GM23338 (cell line): Measurements from ENCODE around the gene SPRING1. TPM values are rescaled to one million over a fixed set of nuclear protein-coding genes. Genes with fewer than 3 reads are reported as not detected.

Experiments
- ATAC-seq: fragments of 200-7000 bp; cut with Tn5 transposase; 3 replicates; pipeline ENCODE4 v1.9.1; 2020
- DNase-seq: peaks from one replicate; pipeline ENCODE4 v3.0.0-alpha.2; 2015; ENCODE audit warnings: low spot score
- H2AFZ ChIP-seq: fragments of 200-600 bp; sonication (generic); 2 replicates; pipeline ENCODE4 v1.8.0; 2016; ENCODE audit warnings: antibody characterized with exemption, mild to moderate bottlenecking, moderate library complexity
- H3F3A ChIP-seq: fragments of 200-600 bp; sonication (generic); replicated peaks from 2 replicates; pipeline ENCODE4 v1.8.0; 2017; ENCODE audit warnings: antibody characterized with exemption, mixed run types, low read depth
- H3K27ac ChIP-seq: fragments of 200-600 bp; sonication (generic); 2 replicates; pipeline ENCODE4 v1.6.1; 2016; ENCODE audit warnings: low read depth
- H3K27me3 ChIP-seq: fragments of 200-600 bp; sonication (generic); 2 replicates; pipeline ENCODE4 v1.8.0; 2016; ENCODE audit warnings: mild to moderate bottlenecking, mixed run types, moderate library complexity; ENCODE audit not compliant: insufficient read depth
- H3K36me3 ChIP-seq: fragments of 200-600 bp; sonication (generic); 2 replicates; pipeline ENCODE4 v1.8.0; 2016; ENCODE audit warnings: mild to moderate bottlenecking; ENCODE audit not compliant: insufficient read depth
- H3K4me1 ChIP-seq: fragments of 200-600 bp; sonication (generic); 2 replicates; pipeline ENCODE4 v1.8.0; 2016; ENCODE audit warnings: mild to moderate bottlenecking, moderate library complexity; ENCODE audit not compliant: insufficient read depth
- H3K4me2 ChIP-seq: fragments of 200-600 bp; sonication (generic); 2 replicates; pipeline ENCODE4 v1.7.1; 2017; ENCODE audit warnings: mixed run types
- H3K4me3 ChIP-seq: fragments of 200-600 bp; sonication (generic); 2 replicates; pipeline ENCODE4 v1.6.1; 2016; ENCODE audit warnings: mixed run types
- H3K79me2 ChIP-seq: fragments of 200-600 bp; sonication (generic); replicated peaks from 2 replicates; pipeline ENCODE4 v1.8.0; 2017; ENCODE audit warnings: mild to moderate bottlenecking; ENCODE audit not compliant: insufficient read depth
- H3K9me2 ChIP-seq: fragments of 200-600 bp; sonication (generic); 2 replicates; pipeline ENCODE4 v1.8.0; 2017; ENCODE audit not compliant: insufficient read depth
- H4K20me1 ChIP-seq: fragments of 200-600 bp; sonication (generic); replicated peaks from 2 replicates; pipeline ENCODE4 v1.8.0; 2017; ENCODE audit warnings: mild to moderate bottlenecking; ENCODE audit not compliant: insufficient read depth
- H3K27ac Mint-ChIP-seq: 2 replicates; pipeline ENCODE4 v1.8.0; 2020; ENCODE audit warnings: inconsistent platforms, mild to moderate bottlenecking, moderate library complexity, mixed read lengths
- H3K27me3 Mint-ChIP-seq: 3 replicates; pipeline ENCODE4 v1.8.0; 2022; ENCODE audit warnings: low read depth, mild to moderate bottlenecking, moderate library complexity, mixed read lengths, inconsistent platforms; ENCODE audit not compliant: insufficient read depth, poor library complexity
- H3K36me3 Mint-ChIP-seq: 3 replicates; pipeline ENCODE4 v1.8.0; 2021; ENCODE audit warnings: low read depth, mild to moderate bottlenecking, inconsistent platforms, moderate library complexity, mixed read lengths
- H3K4me1 Mint-ChIP-seq: 3 replicates; pipeline ENCODE4 v1.8.0; 2020; ENCODE audit warnings: mild to moderate bottlenecking, inconsistent platforms, mixed read lengths
- H3K4me3 Mint-ChIP-seq: 3 replicates; pipeline ENCODE4 v1.8.0; 2021; ENCODE audit warnings: moderate library complexity, mild to moderate bottlenecking, inconsistent platforms, mixed read lengths
- H3K9me3 Mint-ChIP-seq: 3 replicates; pipeline ENCODE4 v1.8.0; 2020; ENCODE audit warnings: moderate library complexity, mild to moderate bottlenecking, inconsistent platforms, mixed read lengths
- CREB1 ChIP-seq: fragments of 250-450 bp; sonication (Bioruptor Pico); IDR thresholded peaks from 2 replicates; pipeline ENCODE4 v1.5.0; 2020; ENCODE audit warnings: low read depth, mild to moderate bottlenecking, moderate library complexity
- EZH2 ChIP-seq: fragments of 200-600 bp; sonication (generic); IDR thresholded peaks from one replicate; pipeline ENCODE4 v1.8.0; 2017; ENCODE audit warnings: antibody characterized with exemption, mild to moderate bottlenecking, low read depth; ENCODE audit not compliant: unreplicated experiment
- EZH2phosphoT487 ChIP-seq: fragments of 200-600 bp; sonication (generic); IDR thresholded peaks from one replicate; pipeline ENCODE4 v1.8.1; 2018; ENCODE audit warnings: antibody characterized with exemption; ENCODE audit not compliant: unreplicated experiment
- JUNB ChIP-seq: IDR thresholded peaks from one replicate; pipeline ENCODE4 v1.6.1; 2016; ENCODE audit warnings: antibody characterized with exemption; ENCODE audit not compliant: unreplicated experiment
- NANOG ChIP-seq: IDR thresholded peaks from 2 replicates; pipeline ENCODE4 v1.6.1; 2016; ENCODE audit warnings: antibody characterized with exemption, borderline replicate concordance
- POLR2AphosphoS5 ChIP-seq: IDR thresholded peaks from 2 replicates; pipeline ENCODE4 v1.6.1; 2016; ENCODE audit warnings: antibody characterized with exemption, low read depth
- STAT1 ChIP-seq: IDR thresholded peaks from one replicate; pipeline ENCODE4 v1.6.1; 2016; ENCODE audit warnings: antibody characterized with exemption; ENCODE audit not compliant: unreplicated experiment
- ZNF114 ChIP-seq: fragments of 250-450 bp; sonication (Bioruptor Pico); IDR thresholded peaks from 2 replicates; pipeline ENCODE4 v1.5.0; 2020; ENCODE audit warnings: mild to moderate bottlenecking, moderate library complexity
- ZNF331 ChIP-seq: fragments of 250-450 bp; sonication (Bioruptor Pico); IDR thresholded peaks from 2 replicates; pipeline ENCODE4 v1.5.0; 2020; ENCODE audit warnings: low read depth, mild to moderate bottlenecking, moderate library complexity
- polyA plus RNA-seq: library from polyadenylated mRNA; unstranded; fragments of >200 nt; fragmentation: Nextera tagmentation; extraction: Ambion mirVana; gene quantifications from 2 replicates; pipeline ENCODE4 v1.2.1, GENCODE V29; 2016
- total RNA-seq: library from RNA; depleted of rRNA; stranded (reverse); fragments of >200 nt; shearing (Covaris generic); gene quantifications from 2 replicates; pipeline ENCODE4 v1.2.3, GENCODE V29; 2014
- TF ChIP-seq, protein P1 (sequence below): IDR thresholded peaks from 2 replicates; pipeline ENCODE4 v1.6.1; 2016; ENCODE audit warnings: antibody characterized with exemption
- TF ChIP-seq, protein P2 (sequence below): IDR thresholded peaks from one replicate; pipeline ENCODE4 v1.6.1; 2018; ENCODE audit warnings: antibody characterized with exemption; ENCODE audit not compliant: unreplicated experiment
- TF ChIP-seq, protein P3 (sequence below), 2 experiments: fragments of 200-600 bp in 1 of 2; sonication (generic) in 1 of 2; conservative IDR thresholded peaks; 2 replicates each; pipeline versions ENCODE4 v1.5.1 to v1.6.1; 2016 to 2017; ENCODE audit warnings: antibody characterized with exemption in 2 of 2, low read depth in 2 of 2, mild to moderate bottlenecking in 2 of 2, moderate library complexity in 1 of 2
- TF ChIP-seq, protein P4 (sequence below): fragments of 250-450 bp; sonication (Bioruptor Pico); IDR thresholded peaks from 2 replicates; pipeline ENCODE4 v1.5.0; 2020; ENCODE audit warnings: mild to moderate bottlenecking, moderate library complexity

SPRING1 gene
- total and polyA plus RNA-seq, 2 experiments from 2014 or later: 8.2 to 57.1 TPM

DNA sequence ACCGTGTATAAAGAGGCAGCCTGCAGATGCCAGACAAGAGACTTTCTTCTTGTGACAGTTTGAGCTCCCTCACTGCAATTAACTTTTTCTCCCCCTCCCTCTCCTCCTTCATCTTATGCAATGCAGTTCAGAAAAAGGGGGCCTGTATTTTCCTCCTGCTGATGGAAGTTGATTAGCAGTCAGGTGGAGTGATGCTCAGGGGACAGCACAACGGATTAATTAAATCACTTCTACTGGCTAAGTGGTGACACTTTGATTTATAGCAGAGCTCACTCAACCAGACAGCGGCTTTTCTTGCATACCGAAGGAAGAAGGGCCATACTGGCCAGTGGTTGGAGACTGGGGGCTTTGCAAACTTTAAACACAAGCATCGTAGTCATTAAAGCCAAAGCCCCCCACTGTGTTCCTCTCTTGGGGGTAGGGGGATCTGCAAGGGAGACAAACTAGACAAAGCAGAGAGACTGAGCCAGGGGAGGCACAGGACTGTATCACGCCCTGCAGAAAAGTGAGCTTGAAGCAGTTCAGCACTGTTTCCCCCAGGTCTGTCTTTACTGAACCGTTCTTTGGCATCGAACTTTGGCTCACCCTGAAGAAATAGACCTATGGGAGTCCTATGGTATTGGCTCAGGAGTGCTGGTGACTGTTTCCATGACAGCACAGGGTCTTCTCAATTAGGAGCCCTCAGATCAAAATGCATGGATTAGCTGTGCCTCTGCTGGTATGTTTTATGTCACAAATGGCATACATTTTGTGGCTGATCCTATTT, 47.7 kb downstream of the SPRING1 start:
- Histone ChIP-seq H3K4me1 (peaks cover 20% of the 10 kb centered on the region), H3K4me2 (no peak overlapping the region), H3K27ac (no peak overlapping the region), H3K36me3 (no peaks in the 10 kb centered on the region), H3K9me2 (no peaks in the 10 kb centered on the region), H2AFZ (no peak overlapping the region), H3K27me3 (peaks cover 10% of the 10 kb centered on the region), H4K20me1 (no peaks in the 10 kb centered on the region), H3K4me3 (no peak overlapping the region), H3K79me2 (no peaks in the 10 kb centered on the region), H3F3A (no peaks in the 10 kb centered on the region)
- Mint-ChIP-seq H3K27ac (no peak overlapping the region), H3K4me1 (peaks cover 26% of the 10 kb centered on the region), H3K9me3 (peaks cover 7% of the 10 kb centered on the region; the same call in 1 of the 3 replicates), H3K4me3 (no peak overlapping the region), H3K36me3 (no peaks in the 10 kb centered on the region; the same call in 2 of the 3 replicates), H3K27me3 (peaks cover 26% of the 10 kb centered on the region)
- ATAC-seq (no peak), DNase-seq (no peak)
- TF ChIP-seq JUNB: no peak
- no peak for TF ChIP-seq ZNF114 (CRISPR knock-in tag)
- no peak for TF ChIP-seq NANOG
- TF ChIP-seq EZH2: no peak
- TF ChIP-seq, protein P1, sequence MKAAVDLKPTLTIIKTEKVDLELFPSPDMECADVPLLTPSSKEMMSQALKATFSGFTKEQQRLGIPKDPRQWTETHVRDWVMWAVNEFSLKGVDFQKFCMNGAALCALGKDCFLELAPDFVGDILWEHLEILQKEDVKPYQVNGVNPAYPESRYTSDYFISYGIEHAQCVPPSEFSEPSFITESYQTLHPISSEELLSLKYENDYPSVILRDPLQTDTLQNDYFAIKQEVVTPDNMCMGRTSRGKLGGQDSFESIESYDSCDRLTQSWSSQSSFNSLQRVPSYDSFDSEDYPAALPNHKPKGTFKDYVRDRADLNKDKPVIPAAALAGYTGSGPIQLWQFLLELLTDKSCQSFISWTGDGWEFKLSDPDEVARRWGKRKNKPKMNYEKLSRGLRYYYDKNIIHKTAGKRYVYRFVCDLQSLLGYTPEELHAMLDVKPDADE: no peak
- TF ChIP-seq, protein P2, sequence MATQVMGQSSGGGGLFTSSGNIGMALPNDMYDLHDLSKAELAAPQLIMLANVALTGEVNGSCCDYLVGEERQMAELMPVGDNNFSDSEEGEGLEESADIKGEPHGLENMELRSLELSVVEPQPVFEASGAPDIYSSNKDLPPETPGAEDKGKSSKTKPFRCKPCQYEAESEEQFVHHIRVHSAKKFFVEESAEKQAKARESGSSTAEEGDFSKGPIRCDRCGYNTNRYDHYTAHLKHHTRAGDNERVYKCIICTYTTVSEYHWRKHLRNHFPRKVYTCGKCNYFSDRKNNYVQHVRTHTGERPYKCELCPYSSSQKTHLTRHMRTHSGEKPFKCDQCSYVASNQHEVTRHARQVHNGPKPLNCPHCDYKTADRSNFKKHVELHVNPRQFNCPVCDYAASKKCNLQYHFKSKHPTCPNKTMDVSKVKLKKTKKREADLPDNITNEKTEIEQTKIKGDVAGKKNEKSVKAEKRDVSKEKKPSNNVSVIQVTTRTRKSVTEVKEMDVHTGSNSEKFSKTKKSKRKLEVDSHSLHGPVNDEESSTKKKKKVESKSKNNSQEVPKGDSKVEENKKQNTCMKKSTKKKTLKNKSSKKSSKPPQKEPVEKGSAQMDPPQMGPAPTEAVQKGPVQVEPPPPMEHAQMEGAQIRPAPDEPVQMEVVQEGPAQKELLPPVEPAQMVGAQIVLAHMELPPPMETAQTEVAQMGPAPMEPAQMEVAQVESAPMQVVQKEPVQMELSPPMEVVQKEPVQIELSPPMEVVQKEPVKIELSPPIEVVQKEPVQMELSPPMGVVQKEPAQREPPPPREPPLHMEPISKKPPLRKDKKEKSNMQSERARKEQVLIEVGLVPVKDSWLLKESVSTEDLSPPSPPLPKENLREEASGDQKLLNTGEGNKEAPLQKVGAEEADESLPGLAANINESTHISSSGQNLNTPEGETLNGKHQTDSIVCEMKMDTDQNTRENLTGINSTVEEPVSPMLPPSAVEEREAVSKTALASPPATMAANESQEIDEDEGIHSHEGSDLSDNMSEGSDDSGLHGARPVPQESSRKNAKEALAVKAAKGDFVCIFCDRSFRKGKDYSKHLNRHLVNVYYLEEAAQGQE: no peak
- no peak for TF ChIP-seq EZH2phosphoT487
- no peak for TF ChIP-seq CREB1
- TF ChIP-seq STAT1: no peak
- TF ChIP-seq, protein P3, sequence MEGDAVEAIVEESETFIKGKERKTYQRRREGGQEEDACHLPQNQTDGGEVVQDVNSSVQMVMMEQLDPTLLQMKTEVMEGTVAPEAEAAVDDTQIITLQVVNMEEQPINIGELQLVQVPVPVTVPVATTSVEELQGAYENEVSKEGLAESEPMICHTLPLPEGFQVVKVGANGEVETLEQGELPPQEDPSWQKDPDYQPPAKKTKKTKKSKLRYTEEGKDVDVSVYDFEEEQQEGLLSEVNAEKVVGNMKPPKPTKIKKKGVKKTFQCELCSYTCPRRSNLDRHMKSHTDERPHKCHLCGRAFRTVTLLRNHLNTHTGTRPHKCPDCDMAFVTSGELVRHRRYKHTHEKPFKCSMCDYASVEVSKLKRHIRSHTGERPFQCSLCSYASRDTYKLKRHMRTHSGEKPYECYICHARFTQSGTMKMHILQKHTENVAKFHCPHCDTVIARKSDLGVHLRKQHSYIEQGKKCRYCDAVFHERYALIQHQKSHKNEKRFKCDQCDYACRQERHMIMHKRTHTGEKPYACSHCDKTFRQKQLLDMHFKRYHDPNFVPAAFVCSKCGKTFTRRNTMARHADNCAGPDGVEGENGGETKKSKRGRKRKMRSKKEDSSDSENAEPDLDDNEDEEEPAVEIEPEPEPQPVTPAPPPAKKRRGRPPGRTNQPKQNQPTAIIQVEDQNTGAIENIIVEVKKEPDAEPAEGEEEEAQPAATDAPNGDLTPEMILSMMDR (conservative IDR thresholded peaks at IDR 0.05; ENCODE audit: low read depth in 2 of 2): no peak
- TF ChIP-seq, protein P4, sequence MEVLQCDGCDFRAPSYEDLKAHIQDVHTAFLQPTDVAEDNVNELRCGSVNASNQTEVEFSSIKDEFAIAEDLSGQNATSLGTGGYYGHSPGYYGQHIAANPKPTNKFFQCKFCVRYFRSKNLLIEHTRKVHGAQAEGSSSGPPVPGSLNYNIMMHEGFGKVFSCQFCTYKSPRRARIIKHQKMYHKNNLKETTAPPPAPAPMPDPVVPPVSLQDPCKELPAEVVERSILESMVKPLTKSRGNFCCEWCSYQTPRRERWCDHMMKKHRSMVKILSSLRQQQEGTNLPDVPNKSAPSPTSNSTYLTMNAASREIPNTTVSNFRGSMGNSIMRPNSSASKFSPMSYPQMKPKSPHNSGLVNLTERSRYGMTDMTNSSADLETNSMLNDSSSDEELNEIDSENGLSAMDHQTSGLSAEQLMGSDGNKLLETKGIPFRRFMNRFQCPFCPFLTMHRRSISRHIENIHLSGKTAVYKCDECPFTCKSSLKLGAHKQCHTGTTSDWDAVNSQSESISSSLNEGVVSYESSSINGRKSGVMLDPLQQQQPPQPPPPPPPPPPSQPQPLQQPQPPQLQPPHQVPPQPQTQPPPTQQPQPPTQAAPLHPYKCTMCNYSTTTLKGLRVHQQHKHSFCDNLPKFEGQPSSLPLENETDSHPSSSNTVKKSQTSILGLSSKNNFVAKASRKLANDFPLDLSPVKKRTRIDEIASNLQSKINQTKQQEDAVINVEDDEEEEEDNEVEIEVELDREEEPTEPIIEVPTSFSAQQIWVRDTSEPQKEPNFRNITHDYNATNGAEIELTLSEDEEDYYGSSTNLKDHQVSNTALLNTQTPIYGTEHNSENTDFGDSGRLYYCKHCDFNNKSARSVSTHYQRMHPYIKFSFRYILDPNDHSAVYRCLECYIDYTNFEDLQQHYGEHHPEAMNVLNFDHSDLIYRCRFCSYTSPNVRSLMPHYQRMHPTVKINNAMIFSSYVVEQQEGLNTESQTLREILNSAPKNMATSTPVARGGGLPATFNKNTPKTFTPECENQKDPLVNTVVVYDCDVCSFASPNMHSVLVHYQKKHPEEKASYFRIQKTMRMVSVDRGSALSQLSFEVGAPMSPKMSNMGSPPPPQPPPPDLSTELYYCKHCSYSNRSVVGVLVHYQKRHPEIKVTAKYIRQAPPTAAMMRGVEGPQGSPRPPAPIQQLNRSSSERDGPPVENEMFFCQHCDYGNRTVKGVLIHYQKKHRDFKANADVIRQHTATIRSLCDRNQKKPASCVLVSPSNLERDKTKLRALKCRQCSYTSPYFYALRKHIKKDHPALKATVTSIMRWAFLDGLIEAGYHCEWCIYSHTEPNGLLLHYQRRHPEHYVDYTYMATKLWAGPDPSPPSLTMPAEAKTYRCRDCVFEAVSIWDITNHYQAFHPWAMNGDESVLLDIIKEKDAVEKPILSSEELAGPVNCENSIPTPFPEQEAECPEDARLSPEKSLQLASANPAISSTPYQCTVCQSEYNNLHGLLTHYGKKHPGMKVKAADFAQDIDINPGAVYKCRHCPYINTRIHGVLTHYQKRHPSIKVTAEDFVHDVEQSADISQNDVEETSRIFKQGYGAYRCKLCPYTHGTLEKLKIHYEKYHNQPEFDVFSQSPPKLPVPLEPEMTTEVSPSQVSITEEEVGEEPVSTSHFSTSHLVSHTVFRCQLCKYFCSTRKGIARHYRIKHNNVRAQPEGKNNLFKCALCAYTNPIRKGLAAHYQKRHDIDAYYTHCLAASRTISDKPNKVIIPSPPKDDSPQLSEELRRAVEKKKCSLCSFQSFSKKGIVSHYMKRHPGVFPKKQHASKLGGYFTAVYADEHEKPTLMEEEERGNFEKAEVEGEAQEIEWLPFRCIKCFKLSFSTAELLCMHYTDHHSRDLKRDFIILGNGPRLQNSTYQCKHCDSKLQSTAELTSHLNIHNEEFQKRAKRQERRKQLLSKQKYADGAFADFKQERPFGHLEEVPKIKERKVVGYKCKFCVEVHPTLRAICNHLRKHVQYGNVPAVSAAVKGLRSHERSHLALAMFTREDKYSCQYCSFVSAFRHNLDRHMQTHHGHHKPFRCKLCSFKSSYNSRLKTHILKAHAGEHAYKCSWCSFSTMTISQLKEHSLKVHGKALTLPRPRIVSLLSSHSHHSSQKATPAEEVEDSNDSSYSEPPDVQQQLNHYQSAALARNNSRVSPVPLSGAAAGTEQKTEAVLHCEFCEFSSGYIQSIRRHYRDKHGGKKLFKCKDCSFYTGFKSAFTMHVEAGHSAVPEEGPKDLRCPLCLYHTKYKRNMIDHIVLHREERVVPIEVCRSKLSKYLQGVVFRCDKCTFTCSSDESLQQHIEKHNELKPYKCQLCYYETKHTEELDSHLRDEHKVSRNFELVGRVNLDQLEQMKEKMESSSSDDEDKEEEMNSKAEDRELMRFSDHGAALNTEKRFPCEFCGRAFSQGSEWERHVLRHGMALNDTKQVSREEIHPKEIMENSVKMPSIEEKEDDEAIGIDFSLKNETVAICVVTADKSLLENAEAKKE (CRISPR knock-in tag): no peak
- no peak for TF ChIP-seq POLR2AphosphoS5
- TF ChIP-seq ZNF331 (CRISPR knock-in tag): no peak
